ENCODE measurements around the gene ITPR1.

ITPR1 gene

DNA sequence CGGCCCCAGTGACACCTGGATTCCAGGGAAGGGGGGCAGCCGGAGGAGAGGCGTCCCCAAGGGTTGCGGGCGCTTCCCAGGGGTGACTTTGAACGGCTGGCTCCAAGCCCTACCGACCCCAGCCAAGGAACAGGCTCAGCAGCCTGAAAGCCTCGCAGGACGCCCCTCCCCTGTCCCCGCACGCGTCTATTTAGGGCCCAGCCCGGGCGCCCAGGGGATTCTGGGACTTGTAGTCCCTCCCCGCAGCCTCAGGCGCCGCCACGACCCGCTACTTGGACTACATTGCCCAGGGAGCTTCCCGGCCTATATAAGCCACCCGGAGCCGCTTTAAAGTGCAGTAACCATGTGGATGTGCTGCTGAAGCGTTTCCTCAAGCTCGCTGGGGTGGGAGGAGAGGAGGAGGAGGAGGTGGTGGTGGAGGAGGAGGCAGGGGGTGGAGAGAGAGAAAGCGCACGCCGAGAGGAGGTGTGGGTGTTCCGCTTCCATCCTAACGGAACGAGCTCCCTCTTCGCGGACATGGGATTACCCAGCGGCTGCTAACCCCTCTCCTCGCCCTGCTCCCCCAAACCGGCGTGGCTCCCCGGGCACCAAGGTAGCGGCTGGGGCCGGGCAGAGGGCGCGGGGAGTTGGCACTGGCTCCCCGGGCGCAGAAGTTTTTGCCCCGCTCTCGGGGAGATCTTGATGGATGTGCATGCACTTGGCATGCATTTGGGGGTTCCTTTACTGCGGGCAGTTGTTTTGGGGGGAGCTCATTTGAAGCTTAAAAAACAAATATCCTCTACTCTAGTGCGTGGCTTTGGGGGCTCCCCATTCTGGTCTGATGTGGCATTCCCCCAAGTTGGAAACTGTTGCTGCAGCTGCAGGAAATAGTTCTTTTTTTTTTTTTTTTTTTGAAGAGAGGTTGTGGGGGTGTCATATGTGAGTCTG, at the start of gene ITPR1:
Gene ITPR1 (plus strand): TSS at position 335 of the 927 bp plus-strand sequence. CDS start 23,144 bp downstream, outside the sequence.
- no peak for FAIRE-seq

DNA sequence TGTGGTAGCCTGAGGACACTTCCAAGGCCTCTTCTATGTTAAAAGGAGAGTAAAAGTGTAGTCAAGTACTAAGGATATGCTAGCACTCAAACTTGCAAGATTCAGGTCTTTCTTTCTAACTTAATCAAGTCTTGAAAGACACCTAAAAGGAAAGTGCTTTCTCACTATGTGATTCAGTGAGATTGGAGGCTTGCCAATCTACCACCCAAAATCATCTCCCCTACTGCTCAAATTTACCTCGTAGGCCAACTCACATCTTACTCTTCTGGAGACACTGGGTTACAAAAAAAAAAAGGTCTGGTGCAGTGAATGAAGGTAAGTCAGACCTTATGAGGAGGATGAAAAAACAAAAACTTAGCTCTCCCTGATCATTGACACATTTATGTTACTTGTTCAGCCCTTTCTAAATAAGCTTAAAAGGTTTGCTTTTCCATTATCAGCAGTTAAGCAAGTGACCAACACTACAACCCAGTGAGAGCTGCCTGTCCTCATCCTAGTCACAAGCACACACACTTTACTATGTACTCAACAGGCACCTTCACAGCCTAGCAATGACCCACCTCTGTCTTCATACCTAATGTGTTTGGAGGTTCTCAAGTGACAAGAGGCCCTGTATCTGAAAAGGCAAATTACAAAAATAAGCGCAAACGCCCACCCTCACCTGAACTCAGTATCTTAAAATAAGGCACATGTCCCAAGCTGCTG, 45.7 kb upstream of the ITPR1 start:
- no peak for FAIRE-seq

DNA sequence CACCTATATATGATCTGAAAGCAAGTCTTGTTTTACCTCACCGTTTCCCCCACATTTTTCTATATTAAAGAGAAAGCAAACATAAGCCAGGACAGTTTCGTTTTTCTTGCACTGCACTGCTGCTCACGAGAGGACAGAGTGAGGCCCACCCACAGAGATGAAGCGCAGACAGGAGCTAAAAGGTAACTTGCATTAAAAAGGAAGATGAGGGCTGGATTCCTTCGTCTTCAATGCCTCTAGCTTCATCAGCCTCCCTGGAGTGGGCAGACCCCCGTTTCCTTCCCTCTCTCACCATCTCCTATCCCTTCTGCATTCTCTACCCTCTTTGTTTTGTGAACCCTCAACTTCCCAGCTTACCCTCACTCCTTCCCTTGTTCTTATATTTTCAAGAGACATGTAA, 45.0 kb upstream of the ITPR1 start:
- no peak for FAIRE-seq

DNA sequence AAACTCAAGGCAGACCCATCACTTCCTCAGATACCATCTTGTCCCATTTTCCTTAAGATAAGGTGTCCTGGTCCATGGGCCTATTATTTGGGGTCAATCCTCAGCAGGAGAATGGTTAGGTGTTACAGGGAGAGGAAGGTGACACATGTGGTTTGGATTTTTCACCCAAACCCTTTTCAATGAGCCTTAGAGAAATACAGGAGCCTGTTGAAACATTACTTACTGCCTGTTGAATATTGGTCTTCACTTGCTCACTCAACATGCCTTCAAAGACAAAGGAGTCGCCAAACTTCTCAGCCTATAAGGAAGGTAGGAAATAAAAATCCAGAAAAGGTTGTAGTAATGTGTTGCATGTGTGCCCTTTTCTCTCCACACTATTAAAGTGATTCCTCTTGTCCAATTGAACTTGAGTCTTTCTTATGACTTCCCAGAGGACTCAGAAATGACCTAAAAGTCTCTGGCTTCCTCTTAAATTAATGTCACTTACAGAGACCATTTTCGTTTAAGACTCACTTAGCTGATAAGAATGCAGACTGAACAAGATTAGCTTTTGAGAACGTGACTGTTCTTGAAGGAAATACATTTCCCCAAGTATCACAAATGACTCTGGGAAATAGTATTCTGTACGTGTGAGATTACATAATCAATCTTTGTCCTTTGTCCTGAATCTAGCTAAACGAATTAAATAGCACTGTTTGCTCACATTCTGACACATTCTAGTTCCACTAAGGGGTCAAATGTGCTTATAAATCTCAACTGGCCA, 43.9 kb upstream of the ITPR1 start:
- no peak for FAIRE-seq

DNA sequence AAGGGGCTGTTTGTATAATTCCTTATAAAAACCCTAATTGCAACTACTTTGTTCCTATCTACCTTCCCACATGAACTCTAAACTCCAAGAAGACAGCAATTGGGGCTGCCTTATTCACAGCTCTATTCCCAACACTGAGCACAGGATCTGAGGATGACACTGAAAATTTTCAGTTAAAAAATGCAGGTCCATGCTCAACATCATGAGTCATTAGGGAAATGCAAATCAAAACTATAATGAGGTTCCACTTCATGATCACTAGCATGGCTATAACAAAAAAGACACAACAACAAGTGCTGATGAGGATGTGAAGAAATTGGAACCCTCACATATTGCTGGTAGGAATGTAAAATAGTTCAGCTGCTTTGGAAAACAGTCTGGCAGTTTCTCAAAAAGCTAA, 39.0 kb upstream of the ITPR1 start:
- FAIRE-seq, result no peak

DNA sequence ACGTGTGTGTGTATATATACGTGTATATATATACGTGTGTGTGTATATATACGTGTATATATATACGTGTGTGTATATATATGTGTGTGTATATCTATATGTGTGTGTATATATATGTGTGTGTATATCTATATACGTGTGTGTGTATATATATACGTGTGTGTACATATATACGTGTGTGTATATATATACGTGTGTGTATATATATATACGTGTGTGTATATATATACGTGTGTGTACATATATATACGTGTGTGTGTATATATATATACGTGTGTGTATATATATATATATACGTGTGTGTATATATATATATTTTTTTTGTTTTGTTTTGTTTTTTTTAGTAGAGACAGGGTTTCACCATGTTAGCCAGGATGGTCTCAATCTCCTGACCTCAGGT, 36.4 kb upstream of the ITPR1 start:
- peak; percentile 99 for FAIRE-seq

DNA sequence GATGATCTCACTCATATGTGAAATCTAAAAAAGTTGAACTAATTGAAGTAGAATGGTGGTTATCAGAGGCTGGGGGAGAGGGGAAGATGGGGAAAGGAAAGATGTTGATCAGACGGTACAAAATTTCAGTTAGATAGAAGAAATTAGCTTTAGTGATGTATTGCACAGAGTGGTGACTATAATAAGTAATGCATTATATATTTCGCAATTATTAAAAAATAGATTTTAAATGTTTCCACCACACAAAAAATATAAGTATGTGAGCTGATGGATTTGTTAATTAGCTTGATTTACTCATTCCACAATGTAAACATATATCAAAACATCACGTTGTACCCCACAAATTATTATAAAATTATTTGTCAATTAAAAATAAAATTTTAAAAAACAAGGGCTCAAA, 34.2 kb upstream of the ITPR1 start:
- FAIRE-seq, result no peak

DNA sequence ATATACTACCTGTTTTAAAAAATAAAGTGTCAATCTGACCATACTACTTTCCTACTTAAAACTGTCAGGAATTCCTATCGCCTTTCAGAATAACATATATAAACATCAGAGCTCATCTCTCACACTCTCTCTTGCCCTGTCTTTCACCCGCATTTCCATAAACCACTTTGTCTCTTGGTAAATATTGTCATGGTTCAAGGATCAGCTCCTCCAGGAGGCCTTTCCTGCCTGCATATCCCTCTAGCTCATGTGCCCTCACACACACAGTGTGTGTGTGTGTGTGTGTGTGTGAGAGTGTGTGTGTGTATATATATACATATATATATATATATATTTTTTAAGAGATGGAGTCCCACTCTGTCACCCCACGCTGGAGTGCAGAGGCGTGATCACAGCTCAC, 32.8 kb upstream of the ITPR1 start:
- no peak for FAIRE-seq

DNA sequence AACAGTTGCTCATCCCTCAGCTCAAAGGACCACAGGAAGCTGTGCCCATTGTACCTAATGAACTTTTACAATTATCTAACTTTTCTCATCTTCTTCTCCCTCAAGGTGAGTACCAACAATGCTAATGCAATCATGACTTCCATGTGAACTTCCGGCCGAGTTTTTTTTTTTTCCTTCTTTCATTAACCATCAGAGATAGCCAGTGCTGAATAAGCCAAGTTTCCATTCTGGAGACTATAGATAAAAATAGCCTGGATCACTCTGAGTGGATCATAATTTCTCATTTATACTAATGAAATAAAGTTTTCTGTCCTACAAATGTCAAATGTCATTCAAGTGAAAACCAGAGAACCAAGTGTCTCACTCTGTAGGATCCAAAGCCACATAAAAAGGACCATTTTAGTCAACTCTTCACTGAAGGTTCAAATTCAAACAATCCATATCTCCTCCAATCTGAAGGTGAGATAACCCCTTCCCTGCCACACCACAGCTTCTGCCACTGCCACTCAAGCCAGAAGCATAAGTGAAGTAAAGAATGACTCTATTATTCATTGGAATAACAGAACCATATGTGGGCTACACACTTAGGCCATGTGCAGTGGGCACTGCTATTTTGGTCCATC, 31.6 kb upstream of the ITPR1 start:
- FAIRE-seq, result no peak

DNA sequence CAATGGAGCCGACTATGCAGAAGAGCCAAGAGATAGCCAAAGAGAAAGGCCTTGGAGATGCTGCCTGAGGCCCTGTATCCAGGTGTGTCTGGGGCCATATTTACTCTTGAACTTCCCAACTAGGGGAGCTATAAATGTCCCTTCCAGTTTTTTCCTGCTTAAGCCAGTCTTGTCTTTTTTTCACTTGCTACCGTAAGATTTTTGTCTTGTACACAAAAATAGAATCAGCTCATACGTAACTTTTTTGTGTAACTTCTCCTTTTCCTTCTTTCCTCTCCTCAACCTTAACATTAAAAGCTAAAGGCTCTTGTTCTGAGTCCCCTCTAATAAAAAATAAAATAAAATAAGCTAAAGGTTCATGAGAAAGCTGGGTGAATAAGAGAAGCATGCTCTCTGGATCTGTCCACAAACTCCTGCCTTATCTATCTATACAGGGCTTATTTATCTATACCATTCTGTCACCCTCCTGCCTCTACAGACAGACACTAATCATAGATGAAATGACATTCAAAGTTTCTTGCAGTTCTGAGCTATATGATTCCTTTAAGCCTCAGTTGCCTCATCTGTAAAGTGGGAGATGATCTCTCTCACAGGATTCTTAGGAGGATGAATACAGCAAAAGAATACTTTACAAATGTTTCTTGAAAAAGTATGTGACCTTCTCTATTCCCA, 30.6 kb upstream of the ITPR1 start:
- no peak for FAIRE-seq

DNA sequence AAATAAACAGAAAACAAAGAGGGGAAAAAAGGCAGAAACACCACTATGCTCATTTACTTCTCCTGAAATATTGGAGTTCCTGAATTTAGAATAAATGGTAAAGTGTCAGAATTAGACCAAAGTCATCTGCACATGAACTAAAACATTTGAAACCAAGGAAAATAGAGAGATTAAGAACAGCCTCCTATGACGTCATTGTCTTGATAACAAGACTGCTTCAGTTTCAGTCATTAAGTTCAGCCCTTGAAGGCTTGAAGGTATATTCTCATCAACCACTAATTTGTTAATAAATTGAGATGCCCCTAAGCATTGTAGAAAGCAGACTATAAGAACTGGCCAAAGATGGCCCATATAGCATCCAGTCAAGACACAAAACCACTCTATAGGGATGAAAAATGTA, 28.6 kb upstream of the ITPR1 start:
- FAIRE-seq, result no peak

DNA sequence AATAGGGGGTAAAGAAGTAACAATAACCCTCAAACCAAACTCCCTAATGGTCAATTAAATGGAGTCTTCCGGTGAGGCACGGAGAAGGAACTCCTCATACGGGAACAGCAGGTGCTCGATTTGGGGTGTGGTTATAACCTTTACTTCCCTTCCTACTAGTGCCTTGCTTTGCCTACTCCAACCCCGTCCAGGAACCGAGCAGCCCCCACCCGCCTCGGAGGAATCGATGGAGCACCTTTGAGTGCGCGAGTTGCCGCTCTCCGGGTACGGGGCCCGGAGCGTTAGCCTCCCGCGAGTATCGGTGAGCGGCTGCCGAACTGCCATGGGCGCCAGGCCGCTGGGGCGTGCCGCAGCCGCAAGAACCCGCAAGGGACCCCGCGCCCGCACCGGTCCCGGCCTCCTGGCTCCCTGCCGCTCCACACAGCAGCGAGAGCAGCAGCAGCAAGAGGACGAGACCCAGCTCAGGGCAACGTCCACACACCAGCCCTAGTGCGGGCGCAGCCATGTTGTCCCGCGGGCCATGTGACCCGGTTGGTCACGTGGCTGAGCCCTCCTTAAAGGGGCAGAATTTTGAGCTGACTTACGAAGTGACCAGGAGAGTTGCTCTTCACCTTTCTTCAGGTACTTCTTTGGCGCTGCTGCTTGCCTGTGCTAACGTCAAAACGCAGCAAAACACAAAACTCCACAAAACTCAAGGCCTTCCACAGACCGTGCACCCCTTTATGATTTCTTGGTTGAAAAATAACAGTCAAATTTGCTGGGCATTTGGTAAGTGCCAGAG, 26.2 kb upstream of the ITPR1 start, which contains the start of gene SUMF1:
Gene SUMF1 (minus strand): TSS at position 529 of the 781 bp plus-strand sequence. CDS start 24 bp downstream, at position 505.
- no peak for FAIRE-seq

DNA sequence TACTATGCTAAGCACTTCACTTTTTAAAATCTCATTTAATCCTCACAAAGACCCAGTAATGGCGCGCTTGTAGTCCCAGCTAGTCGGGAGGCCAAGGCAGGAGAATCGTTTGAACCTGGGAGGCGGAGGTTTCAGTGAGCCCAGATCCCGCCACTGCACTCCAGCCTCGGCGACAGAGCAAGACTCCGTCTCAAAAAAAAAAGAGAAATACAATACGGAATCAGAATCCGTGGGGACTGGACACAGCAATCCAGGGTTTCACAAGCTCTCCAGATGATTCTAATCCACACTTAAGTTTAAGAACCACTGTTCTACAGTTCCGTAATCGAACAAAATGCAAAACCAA, 25.7 kb upstream of the ITPR1 start:
- FAIRE-seq, result no peak

DNA sequence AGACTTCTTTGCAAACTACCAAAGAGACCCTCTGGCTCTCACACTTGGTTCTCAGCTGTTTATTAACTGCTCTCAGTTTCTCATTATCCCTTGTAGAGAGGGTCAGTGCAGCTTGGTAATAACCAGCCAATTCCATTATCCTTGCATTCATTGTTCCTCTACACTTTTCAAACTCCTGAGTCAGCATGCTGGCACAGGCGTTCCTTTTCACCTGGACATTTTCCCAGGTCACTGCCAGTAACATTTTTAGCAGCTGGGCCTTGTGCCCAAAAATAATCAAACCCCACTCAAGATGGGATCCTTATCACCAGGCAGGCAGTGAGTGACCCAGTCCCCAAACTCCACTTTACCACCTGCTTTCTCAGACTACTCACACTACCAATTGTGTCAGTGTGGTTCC, 21.2 kb upstream of the ITPR1 start:
- no peak for FAIRE-seq

DNA sequence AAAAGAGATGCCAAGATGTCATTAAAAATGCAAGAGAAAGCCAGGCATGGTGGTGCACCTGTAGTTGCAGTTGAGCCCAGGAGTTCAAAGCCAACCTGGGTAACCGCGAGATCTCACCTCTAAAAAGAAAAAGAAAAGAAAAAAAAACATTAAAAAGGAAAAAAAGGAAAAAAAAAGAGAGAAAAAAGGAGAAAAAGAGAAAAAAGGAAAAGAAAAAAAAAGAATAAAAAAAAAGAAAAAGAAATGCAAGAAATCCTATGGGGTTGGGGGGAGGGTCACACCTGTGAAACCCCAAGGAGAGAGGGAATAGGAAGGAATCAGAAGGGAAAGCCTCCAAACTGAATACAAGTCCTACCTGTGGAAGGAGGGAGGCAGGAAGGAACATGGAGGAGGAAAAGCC, 20.8 kb upstream of the ITPR1 start:
- no peak for FAIRE-seq

DNA sequence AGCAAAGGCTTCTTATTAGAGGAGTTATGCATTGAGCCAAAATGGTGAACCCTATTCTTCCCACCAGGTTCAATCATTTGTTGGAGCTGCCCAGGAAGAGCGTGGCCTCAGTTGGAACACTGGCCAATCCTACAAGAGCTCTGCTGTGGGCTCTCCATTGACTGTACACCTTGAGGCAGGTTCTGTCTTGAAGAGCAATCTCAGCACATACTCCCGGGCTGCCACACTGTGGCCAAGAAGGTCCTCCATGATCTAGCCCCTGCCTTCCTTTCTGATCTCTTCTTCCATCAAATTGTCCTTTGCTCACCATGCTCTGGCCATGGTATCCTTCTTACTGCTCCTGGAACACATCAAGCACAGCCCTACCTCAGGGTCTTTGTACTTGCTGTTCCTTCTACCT, 20.4 kb upstream of the ITPR1 start:
- no peak for FAIRE-seq

DNA sequence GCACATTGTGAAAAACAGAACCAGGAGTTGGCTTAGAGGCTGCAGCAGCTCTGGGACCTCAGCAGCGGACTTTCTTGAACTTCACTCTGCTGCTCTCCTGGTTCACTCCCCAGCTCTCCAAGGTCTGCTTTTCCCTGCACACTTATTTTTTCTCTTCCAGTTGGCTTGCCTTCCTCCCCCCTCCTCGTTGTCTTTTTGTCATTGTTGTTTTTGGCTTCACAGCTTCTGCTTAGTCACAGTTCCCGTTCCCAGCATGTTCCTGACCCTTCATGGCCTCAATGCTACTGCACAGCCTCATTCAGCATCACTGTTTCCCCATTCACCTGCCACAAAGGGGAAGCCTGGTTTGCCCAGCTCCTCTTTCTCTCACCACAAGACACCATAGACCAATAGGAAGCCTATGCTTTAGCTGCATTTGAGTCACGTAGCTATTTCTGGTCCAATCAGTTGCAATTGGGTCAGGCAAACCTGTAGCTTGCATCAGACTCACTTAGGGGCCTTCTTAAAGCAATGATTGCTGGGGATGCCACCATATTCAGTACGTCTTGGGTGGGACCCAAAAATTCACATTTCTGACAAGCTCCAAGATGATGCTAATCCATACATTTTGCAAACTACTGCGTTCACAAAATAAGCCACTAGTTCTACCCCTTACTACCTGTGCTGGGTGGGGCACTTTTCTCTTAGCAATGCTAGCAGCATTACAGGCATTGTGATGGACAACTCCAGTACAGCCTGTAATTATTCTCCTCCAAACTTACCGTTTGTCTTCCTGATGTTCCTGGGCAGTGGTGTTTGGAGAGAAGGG, 18.3 kb upstream of the ITPR1 start:
- FAIRE-seq, result no peak

DNA sequence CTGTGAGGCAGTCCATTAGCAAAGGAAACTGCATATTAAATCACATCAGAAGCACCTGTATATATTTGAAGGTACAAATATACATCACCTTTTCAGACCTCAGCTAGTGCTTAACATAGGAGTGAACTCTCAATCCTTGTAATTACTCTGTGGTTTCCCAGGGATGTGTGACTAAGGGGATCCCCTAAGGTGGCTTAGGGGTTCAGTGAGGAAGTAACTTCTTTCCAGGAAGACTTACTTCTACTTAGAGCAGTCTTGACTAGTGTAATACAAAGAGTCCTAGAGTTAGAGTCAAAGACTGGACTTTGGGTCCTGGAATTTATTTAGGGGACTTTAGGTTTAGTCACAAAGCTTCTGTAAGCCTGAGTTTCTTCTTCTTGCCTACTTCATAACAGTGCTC, 17.3 kb upstream of the ITPR1 start:
- no peak for FAIRE-seq

DNA sequence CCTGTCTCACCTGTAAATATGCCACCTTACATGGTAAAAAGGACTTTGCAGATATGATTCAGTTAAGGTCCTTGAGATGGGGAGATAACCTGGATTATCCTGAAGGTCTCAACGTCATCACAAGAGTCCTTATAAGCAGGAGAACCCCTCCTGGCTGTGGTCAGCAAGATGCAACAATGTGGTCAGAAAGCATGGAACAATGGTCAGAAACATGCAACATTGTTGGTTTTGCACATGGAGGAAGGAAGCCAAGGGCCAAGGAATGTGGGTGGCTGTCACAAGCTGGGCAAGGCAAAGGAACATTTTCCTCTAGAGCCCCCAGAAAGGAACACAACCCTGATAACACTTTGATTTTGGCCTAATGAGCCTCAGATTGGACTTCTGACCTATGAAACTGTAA, 16.7 kb upstream of the ITPR1 start:
- no peak for FAIRE-seq

DNA sequence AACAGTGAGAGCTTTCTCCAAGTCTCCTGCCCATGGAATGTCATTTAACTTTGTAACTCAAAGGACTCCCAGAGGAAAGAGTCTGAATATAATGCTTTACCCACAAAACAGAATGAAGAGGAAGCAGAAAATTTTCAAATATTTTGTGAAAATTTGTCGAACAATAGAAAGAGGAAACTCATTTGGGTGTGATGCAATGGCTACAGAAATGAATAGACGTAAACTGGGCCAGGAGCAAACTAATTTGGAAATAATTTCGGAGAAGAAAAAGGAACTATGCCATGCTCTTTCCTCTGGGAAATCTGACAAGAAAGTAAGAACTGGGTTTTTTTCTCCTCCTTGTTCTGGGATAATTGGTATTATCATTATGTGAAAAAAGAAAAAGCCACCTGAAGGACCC, 14.9 kb upstream of the ITPR1 start:
- no peak for FAIRE-seq

DNA sequence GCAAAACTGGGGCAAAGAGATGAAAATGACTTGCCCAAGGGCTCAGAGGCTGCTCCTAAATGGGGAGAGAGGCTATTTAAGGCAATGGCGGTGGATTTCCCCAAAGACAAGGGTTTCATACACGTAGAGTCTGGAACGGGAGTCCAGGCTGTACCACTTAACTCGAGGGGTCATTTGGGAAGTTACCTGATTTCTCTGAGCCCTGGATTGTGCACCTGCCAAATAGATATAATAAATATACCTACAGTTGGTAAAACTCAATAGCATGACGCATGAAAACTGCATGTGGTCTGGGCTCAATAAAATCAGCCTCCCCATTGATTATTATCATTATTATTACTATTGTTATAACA, 1.3 kb upstream of the ITPR1 start:
- no peak for FAIRE-seq
